Hippocampal formation (tissue), 2 donors: ENCODE results near the gene IL13.
"Not testable (repeated sequence)": the region's sequence is repeated elsewhere in the genome, so short reads cannot be mapped to it uniquely, and the experiment has no call there.

Source experiments
- DNase-seq, 2 donors: peaks; one replicate each; lab custom pipeline; 2025; lab: John Stamatoyannopoulos, UW

Gene IL13

DNA sequence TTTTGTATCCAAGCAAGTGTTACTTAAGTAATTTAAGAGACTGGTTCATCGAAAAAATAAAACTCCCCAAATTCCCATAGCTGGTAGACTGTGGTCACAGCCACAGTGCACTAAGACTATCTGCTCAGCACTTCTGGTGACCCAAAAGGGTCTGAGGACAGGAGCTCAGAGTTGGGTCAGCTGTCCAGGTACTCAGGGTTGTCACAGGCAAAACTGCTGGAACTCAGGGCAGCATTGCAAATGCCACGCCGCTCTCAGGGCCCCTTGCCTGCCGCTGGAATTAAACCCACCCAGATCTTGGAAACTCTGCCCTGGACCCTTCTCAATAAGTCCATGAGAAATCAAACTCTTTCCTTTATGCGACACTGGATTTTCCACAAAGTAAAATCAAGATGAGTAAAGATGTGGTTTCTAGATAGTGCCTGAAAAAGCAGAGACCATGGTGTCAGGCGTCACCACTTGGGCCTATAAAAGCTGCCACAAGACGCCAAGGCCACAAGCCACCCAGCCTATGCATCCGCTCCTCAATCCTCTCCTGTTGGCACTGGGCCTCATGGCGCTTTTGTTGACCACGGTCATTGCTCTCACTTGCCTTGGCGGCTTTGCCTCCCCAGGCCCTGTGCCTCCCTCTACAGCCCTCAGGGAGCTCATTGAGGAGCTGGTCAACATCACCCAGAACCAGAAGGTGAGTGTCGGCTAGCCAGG, at the start of gene IL13:
IL13 (plus strand) TSS at position 498 of the 705 bp plus-strand sequence; CDS start at position 512, 14 bp downstream.
- DNase-seq, result no peak

DNA sequence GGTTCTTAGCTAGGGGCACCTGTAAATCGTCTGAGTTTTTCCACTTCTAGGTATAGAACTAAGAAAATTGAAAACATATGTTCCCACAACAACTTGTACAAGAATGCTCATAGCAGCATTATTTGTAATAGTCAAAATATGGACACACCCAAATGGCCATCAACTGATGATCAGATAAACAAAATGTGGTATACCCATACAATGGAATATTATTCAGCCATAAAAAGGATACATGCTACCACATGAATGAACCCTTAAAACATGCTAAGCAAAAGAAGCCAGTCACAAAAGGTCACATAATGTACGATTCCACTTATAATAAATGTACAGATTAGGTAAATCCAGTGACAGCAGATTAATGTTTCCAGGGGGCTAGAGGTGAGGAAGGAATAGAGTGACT, 46.0 kb upstream of the IL13 start:
- DNase-seq, result no peak

DNA sequence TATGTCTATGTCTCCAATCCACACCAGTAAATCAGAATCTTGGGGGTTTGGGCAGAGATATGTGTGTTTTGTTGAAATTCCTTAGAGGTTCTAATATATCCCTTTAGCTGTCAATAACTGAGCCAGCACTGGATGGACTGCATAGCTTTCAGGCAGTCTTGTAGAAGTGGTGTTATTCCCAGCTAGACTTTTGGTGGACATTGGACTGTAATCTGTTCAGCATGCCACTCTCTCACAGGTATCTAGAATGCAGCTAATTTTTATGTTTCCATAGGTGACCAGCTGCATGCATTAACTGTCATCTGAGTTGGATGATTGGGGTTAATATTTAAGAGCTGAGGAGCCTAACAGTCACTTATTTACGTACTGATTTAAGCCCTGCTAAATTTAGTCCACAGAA, 45.1 kb upstream of the IL13 start:
- no peak for DNase-seq

DNA sequence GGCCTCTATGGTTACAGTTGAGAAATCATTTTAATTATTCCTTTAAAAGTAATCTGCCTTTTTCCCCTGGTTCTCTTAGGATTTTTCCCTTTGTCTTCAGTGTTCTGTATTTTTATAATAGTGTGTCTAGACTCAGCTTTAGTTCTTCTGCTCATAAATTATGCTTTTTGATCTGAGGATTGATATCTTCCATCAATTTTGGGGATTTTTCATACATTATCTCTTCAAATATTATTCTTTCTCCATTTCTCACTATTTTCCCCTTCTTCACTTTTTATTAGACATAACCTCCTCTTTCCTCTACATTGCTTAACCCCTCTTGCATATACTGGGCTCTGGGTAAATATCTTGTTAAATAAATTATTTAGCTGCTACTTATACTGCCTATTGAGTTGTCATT, 36.3 kb upstream of the IL13 start:
- no peak for DNase-seq

DNA sequence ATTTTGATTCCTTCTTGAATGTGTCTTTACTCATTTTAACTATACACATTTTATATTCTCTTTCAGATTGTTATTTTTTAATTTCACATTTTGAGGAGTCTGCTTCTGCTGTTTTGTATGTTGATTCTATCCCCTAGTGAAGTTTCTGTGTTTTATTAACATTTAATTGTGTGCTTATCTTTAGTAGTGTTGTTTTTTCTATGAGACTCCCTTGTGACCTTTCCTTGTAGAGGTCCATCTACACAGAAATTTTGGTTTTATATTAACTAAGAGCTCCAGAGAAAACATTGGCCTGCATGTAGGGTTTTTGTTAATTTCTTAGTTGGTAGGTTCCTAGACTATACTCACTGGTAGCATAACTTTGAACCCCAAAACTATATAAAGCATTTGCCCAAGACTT, 35.4 kb upstream of the IL13 start:
- DNase-seq, result no peak

DNA sequence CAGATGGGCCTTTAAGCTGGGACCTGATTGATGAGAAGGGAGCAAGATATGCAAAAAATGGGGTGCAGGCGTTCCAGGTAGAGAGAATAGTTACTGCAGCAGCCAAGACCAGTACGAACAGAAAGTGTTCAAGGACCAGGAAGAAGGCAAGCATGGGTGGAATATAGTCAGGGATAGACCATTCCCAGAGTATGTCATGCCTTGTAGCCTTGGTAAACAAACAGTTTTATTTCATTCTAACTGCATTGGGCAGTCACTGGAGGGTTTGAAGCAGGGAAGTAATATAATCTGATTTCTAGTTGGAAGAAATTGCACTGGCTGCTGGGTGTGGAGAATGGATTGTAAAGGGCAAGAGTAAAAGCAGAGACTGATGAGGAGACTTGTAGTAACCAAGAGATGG, 30.5 kb upstream of the IL13 start:
- no peak for DNase-seq

DNA sequence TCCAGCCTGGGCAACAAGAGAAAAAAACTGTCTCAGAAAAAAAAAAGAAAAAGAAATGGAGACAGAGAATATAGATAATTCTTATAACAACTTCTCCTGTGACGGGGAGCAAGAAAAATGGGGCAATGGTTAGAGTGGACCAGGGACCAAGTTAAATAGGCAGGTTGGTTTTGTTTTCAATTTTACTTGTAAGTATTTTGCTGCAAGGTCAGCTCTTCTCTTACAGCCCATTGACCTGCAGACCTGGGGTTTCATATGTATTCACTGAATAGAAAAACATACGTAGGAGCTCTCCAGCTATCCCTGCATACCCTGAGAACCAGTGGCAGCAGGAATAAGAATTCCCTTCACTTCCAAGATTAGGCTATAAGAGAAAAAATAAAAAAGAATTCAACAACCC, 29.2 kb upstream of the IL13 start:
- DNase-seq, result no peak

DNA sequence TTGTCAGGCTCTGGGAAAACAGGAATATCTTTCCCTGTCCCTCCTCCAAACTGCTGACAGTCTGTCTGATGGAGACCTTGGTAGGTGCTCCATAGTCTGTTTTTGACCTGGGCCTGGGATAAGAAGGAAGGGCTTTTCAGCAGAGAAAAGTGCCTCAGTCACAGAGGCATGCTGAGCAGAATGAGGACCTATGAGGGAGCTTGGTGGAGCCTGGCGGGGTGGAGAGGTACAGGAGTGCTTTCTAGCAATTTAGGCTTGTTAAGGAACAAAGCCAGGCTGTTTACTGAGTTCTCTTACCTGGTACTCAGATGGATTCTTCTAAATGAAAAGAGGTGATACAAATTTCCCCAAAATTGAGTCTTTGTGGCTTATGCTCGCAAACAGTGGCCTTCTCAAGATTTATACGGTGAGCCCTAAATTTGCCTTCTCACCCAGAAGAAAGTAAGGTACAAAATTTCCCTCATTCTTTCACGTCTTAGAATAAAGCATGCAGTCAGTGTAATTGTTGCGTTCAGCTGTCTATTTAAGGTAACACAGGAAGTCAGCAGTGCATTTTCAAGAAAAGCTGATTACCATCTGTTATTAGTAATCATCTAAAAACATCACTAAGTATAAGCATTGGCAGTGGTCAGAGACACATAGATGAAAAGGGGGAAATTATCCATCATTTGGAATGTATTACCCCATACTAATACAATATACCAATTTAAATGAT, 28.6 kb upstream of the IL13 start:
- DNase-seq, result no peak

DNA sequence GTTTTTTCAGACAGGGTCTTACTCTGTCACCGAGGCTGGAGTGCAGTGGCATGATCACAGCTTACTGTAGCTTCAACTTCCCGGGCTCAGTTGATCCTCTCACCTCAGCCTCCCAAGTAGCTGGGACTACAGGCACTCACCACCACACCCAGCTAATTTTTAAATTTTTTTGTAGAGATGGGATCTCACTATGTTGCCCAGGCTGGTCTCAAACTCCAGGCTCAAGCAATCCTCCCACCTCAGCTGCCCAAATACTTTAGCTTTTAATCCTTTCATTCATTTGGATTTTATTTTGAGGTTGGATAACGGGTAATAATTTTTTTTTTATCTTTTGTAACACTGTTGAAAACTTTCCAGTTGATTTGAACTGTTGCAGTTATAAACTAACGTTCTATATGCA, 24.4 kb upstream of the IL13 start:
- not testable (repeated sequence) for DNase-seq

DNA sequence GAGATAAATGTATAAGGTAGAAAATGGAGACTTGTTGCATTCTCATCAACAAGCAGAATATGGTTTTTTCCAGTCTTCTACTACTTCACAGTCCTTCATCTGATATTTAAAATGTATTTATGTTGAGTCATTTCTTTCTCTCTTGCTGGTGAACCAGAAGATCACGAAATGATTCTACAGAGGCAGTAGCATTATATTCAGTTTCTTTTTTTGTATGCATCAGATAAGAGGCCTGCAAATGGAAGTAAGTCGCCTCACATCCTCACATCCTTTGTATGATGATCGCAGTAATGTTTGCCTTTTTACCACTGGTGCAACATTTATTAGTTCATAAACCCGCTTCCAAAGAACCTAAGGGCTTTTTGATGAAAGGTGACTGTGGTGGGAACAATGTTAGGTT, 22.1 kb upstream of the IL13 start:
- no peak for DNase-seq

DNA sequence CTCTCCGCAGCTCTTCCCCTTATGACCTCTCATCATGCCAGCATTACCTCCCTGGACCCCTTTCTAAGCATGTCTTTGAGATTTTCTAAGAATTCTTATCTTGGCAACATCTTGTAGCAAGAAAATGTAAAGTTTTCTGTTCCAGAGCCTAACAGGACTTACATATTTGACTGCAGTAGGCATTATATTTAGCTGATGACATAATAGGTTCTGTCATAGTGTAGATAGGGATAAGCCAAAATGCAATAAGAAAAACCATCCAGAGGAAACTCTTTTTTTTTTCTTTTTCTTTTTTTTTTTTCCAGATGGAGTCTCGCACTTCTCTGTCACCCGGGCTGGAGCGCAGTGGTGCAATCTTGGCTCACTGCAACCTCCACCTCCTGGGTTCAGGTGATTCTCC, 20.7 kb upstream of the IL13 start:
- DNase-seq, result no peak

DNA sequence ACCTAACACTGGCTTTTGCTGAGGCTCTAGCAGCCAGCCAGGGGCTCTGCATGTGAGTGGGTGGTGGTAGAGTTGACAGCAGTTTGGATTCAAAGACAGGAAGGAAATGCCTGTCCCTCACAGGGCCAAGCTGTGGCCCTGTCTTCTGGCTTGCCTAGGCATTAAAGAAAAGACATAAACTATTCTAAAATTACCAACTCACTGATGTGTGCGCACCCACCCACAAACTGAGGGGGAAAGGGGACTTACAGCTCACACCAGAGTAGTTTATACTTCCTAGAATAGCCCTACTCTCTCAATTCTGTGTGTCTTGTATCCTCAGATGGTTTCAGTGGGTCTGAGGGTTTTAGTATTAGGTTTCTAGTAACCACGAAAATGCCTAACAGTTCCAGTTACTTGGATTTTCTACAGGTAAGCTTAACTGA, 18.3 kb upstream of the IL13 start:
- DNase-seq, result no peak

DNA sequence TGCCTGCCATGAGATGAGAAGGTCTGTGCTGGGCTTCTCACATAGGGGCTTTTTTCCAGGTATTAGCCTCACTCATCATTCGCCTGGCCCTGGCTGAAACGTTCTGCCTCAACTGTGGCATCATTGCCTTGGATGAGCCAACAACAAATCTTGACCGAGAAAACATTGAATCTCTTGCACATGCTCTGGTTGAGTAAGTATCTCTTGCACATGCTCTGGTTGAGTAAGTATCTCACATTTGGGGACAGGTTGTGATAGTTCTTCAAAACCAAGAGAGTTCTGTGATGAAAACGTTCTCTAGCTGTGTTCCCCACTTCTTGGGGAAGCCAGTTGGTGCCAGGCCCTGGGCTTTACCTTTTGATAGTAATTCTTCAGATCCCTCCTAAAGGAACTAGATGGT, 17.4 kb upstream of the IL13 start:
- no peak for DNase-seq

DNA sequence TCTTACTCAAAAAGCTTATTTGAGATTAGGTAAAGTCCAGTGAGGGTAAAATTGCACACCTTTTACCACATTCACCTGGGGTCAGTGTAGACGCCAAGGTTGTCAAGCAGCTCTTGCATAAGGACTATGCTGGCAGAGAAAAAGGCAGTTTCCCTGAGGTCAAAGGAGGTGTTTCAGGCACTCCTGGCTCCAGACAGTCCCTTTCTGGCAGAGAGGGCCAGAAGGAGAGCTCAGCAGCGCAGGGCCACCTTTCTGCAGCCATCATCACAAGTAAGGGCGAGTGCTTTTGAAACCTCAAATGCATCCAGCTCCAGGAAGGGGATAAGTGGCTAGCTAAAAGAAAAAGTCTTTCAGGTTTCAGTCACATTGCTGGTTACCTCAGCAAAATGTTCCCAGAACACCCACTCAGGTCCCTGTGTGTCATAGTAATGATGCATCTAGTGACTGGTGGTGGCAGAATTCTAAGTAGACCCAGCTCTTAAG, 16.7 kb upstream of the IL13 start:
- no peak for DNase-seq

DNA sequence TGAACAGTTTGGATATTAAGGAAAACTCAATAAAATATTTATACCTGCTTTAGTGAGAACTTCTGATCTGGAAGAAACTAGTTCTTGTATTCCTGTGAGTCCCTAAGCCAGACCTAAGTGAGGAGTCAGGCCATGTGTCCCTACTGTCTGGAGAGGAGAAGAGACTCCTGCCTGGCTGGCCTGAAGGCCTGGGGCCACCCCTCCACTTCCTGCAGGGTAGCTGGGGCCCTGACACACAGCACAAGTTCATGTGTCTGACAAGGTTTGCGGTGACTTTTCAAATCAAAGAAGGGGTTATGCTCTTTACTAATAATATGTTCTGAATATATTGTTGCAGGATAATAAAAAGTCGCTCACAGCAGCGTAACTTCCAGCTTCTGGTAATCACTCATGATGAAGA, 16.1 kb upstream of the IL13 start:
- DNase-seq, result no peak

DNA sequence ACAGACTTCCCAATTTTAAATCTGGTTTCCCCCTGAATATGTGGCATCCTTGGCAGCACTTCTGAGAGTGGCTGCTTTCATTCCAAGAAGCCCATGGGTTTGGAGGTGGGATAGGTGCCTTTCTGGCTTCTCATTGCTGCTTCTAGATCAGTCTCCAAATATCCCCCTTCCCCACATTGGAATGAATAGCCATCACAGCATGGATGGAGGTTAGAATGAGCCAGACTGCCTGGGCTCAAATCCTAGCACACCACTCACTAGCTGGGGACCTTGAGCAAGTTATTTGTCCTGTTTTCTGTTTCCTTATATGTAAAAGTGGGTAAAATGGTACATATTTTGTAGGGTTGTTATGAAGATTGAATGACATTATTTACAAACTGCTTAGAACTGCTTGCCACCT, 13.8 kb upstream of the IL13 start:
- DNase-seq, result no peak

DNA sequence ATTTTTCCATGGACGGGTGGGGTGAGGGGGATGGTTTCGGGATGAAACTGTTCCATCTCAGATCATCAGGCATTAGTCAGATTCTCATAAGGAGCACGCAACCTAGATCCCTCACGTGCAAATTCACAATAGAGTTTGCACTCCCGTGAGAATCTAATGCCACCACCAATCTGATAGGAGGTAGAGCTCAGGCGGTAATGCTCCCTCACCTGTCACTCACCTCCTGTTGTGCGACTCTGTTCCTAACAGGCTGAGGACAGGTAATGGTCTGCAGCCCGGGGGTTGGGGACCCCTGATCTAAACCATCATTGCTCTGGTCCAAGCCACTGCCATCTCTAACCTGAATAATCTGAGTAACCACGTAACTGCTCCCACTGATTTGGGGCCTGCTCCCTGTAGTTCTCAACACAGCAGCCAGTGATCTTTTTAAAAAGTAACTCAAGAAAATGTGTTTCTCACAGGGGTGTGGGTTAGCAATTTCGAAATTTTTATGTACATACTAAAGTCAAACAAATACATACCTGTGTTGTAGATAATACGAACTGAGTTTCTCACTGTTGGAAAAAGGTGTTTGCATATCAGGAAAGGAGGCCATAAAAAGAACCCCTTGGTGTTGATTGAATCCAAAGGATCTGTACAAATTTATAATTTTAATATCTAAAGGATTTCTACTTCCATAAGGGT, 11.2 kb upstream of the IL13 start:
- DNase-seq, result no peak

DNA sequence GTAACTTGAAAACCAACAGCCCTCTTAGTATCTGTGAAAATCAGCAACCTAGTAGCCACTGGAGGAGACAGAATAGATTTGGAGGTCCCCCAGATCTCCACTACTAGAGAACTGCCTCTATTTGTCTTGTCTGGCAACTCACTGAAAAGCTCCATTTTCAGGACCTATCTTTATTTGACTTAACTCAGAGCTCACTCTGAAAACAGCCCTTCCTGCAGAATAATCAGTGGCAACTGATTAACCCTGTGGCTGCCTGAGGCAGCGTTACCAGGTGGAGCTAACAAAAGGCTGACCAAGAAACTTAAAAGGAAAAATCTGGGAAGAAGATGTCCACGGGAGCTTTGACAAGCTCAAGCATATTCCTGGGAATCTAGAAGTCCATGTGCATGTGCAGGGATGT, 10.5 kb upstream of the IL13 start:
- no peak for DNase-seq

DNA sequence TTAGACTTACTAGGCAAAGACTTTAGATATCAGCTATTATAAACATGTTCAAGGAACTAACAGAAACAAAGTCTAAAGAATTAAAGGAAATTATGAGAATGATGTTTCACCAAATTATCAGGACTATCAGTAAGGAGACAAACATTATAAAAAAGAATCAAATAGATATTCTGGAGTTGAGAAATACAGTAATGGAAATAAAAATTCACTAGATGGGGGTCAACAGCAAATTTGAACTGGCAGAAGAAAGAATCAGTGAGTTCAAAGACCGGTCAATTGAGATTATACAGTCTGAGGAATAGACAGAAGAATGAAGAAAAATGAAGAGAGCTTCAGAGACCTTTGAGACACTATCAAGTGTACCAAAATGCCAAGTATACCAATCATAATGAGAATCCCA, 9.6 kb upstream of the IL13 start:
- no peak for DNase-seq

DNA sequence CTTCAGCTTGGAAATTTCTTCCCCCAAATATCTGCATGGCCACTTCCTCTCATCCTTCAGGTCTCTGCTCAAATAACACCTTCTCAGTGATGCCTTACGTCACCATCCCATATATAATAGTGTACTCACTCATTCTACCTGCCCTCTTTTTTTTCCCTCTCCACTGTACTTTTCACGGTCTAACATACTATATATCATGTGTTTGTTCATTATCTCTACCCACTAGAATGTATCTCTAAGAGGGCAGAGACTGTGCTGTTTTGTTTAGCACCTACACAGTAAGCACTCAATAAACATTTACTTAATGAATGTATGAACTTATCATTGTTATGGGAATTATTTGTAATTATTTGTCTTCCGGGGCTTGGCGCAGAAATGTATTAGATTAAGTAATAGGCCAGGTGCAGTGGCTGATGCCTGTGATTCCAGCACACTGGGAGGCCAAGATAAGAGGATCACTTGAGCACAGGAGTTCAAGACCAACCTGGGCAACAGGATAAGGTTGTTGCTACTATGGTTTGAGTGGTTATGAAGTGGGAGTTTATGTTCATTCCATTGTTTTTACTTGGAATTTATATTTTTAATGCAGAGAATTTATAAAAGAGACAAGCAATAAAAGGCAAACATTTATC, 6.0 kb upstream of the IL13 start:
- DNase-seq, result no peak

DNA sequence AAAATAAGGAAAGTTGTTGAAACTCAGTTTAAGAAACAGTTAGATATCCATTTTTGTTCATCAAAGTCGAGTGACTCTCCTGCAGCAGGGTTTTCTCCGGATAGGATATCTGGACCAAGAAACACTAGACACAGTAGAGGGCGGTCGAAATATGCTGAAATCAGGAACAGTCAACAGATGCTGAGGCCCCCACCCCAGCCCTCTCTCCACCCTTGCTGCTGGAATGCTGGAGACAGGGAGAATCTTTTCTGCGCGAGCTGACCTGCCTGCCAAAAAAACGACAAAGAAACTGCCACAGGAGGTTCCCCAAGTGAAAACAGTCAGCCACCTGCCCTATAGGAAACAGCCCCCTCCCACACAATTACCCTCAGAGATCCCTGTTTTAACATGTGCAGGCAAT, 4.3 kb upstream of the IL13 start:
- no peak for DNase-seq
